GM18511 (cell line): Measurements from ENCODE around the gene IRF7.

Experiments
- ATAC-seq: cut with Tn5 transposase; IDR thresholded peaks from one replicate; pipeline ENCODE4 v1.9.1; 2021; ENCODE audit warnings: mild to moderate bottlenecking, moderate library complexity; ENCODE audit not compliant: unreplicated experiment

The IRF7 gene

GRCh38 chr11:567011-567628 is 48.6 kb downstream of the IRF7 start:
- no peak for ATAC-seq

GRCh38 chr11:565921-566509 is 49.7 kb downstream of the IRF7 start:
- no peak for ATAC-seq

GRCh38 chr11:563812-564578 is 51.8 kb downstream of the IRF7 start:
- ATAC-seq, result no peak

- ATAC-seq, result no peak
These were observed 52.5 kb downstream of the IRF7 start for GRCh38 chr11:563066-563811.
